HG03432 (cell line): Measurements from ENCODE around the gene ARCN1.
A peak's percentile ranks its signal among the peaks of the same experiment; 100 is the strongest.
"Not testable (repeated sequence)": the region's sequence is repeated elsewhere in the genome, so short reads cannot be mapped to it uniquely, and the experiment has no call there.

Experiments used
- ATAC-seq: cut with Tn5 transposase; IDR thresholded peaks from one replicate; pipeline ENCODE4 v1.9.1; 2021; ENCODE audit warnings: mild to moderate bottlenecking, moderate library complexity; ENCODE audit not compliant: unreplicated experiment

The ARCN1 gene

GRCh38 chr11:118544010-118544646 lies 28.1 kb upstream of the ARCN1 start:
- no peak for ATAC-seq

GRCh38 chr11:118544647-118545010 lies 27.6 kb upstream of the ARCN1 start:
- ATAC-seq: no peak

- ATAC-seq: no peak
These were observed 26.7 kb upstream of the ARCN1 start for GRCh38 chr11:118545533-118545932.

GRCh38 chr11:118547132-118547531 lies 25.1 kb upstream of the ARCN1 start:
- ATAC-seq: no peak

- ATAC-seq: no peak
These were observed 19.9 kb upstream of the ARCN1 start for GRCh38 chr11:118552341-118552740.

GRCh38 chr11:118560806-118561205 lies 11.4 kb upstream of the ARCN1 start:
- ATAC-seq: no peak

GRCh38 chr11:118565051-118565450 lies 7.2 kb upstream of the ARCN1 start:
- ATAC-seq: no peak

GRCh38 chr11:118569670-118570069 lies 2.5 kb upstream of the ARCN1 start:
- ATAC-seq: no peak

GRCh38 chr11:118570787-118571186 lies 1.4 kb upstream of the ARCN1 start:
- ATAC-seq: no peak

- ATAC-seq: peak; percentile 14
These were observed 528 bp upstream of the ARCN1 start for GRCh38 chr11:118571701-118572060.

GRCh38 chr11:118572981-118573550 lies 857 bp downstream of the ARCN1 start:
- peak; percentile 20 for ATAC-seq

- ATAC-seq: no peak
These were observed 2.4 kb downstream of the ARCN1 start for GRCh38 chr11:118574636-118575035.

- ATAC-seq: not testable (repeated sequence)
These were observed 5.8 kb downstream of the ARCN1 start for GRCh38 chr11:118577995-118578394.

- no peak for ATAC-seq
These were observed 8.8 kb downstream of the ARCN1 start for GRCh38 chr11:118581057-118581456.

GRCh38 chr11:118587952-118588351 lies 15.7 kb downstream of the ARCN1 start:
- no peak for ATAC-seq

GRCh38 chr11:118592616-118593367 lies 20.6 kb downstream of the ARCN1 start:
- no peak for ATAC-seq

- not testable (repeated sequence) for ATAC-seq
These were observed 22.8 kb downstream of the ARCN1 start for GRCh38 chr11:118594984-118595383.

- ATAC-seq: no peak
These were observed 24.3 kb downstream of the ARCN1 start for GRCh38 chr11:118596224-118597146.

- ATAC-seq: no peak
These were observed 25.3 kb downstream of the ARCN1 start for GRCh38 chr11:118597556-118597955.

GRCh38 chr11:118602331-118602730 lies 30.1 kb downstream of the ARCN1 start:
- ATAC-seq: no peak

GRCh38 chr11:118603709-118604108 lies 31.5 kb downstream of the ARCN1 start:
- ATAC-seq: not testable (repeated sequence)
